Keratinocyte (primary cell): ENCODE results near the gene UNK. TPM values are rescaled to one million over a fixed set of nuclear protein-coding genes. Genes with fewer than 3 reads are reported as not detected.

Experiments
- DNase-seq: peaks from one replicate; pipeline ENCODE4 v3.0.0-alpha.2; 2011; ENCODE audit warnings: low read depth, missing footprints, low spot score
- FAIRE-seq: peaks from 2 replicates; lab custom pipeline; 2011; peaks lifted over from hg19 to GRCh38; lab: Jason Lieb, UNC
- H2AFZ ChIP-seq: 2 replicates; pipeline ENCODE4 v1.6.0; 2012; ENCODE audit warnings: low read length, control low read depth, inconsistent platforms; ENCODE audit not compliant: control insufficient read depth
- H3K27ac ChIP-seq: 2 replicates; pipeline ENCODE4 v1.5.1; 2011; ENCODE audit warnings: low read length; ENCODE audit not compliant: control insufficient read depth, insufficient read depth
- H3K27me3 ChIP-seq: 3 replicates; pipeline ENCODE4 v1.6.0; 2011; ENCODE audit warnings: low read length; ENCODE audit not compliant: control insufficient read depth, insufficient read depth; ENCODE audit errors: extremely low read depth
- H3K36me3 ChIP-seq, 2 experiments: 2 replicates in 1 of 2; 3 replicates in 1 of 2; pipeline ENCODE4 v1.5.1; 2011; ENCODE audit warnings: low read length in 2 of 2, mild to moderate bottlenecking in 1 of 2; ENCODE audit not compliant: control insufficient read depth in 2 of 2, insufficient read depth in 2 of 2; ENCODE audit errors: extremely low read depth in 1 of 2
- H3K4me1 ChIP-seq: 3 replicates; pipeline ENCODE4 v1.5.1; 2011; ENCODE audit warnings: low read length; ENCODE audit not compliant: control insufficient read depth, insufficient read depth; ENCODE audit errors: extremely low read depth
- H3K4me2 ChIP-seq: 3 replicates; pipeline ENCODE4 v1.6.0; 2011; ENCODE audit warnings: low read depth, low read length; ENCODE audit not compliant: control insufficient read depth, insufficient read depth; ENCODE audit errors: extremely low read depth
- H3K4me3 ChIP-seq, 3 experiments: fragments of 200-600 bp in 1 of 3; sonication (generic) in 1 of 3; 2 replicates in 2 of 3; 3 replicates in 1 of 3; pipeline ENCODE4 v1.5.1; 2011 to 2016; ENCODE audit warnings: low read length in 3 of 3, mild to moderate bottlenecking in 3 of 3, control low read depth in 2 of 3, inconsistent platforms in 1 of 3, low read depth in 1 of 3, mixed read lengths in 1 of 3, mixed run types in 1 of 3, moderate library complexity in 1 of 3; ENCODE audit not compliant: control insufficient read depth in 2 of 3, insufficient read depth in 2 of 3; ENCODE audit errors: extremely low read depth in 1 of 3
- H3K79me2 ChIP-seq: 2 replicates; pipeline ENCODE4 v1.6.0; 2012; ENCODE audit warnings: low read length; ENCODE audit not compliant: control insufficient read depth, insufficient read depth
- H3K9ac ChIP-seq: 3 replicates; pipeline ENCODE4 v1.6.0; 2011; ENCODE audit warnings: low read length; ENCODE audit not compliant: control insufficient read depth, insufficient read depth; ENCODE audit errors: extremely low read depth
- H3K9me1 ChIP-seq: 3 replicates; pipeline ENCODE4 v1.6.0; 2011; ENCODE audit warnings: low read length; ENCODE audit not compliant: control insufficient read depth, insufficient read depth; ENCODE audit errors: extremely low read depth
- H3K9me3 ChIP-seq: 2 replicates; pipeline ENCODE4 v1.5.1; 2012; ENCODE audit warnings: low read depth, low read length; ENCODE audit not compliant: control insufficient read depth
- H4K20me1 ChIP-seq: 3 replicates; pipeline ENCODE4 v1.6.0; 2011; ENCODE audit warnings: low read length; ENCODE audit not compliant: control insufficient read depth, insufficient read depth; ENCODE audit errors: extremely low read depth
- CTCF ChIP-seq, 3 experiments: IDR thresholded peaks in 1 of 3; conservative IDR thresholded peaks in 1 of 3; optimal IDR thresholded peaks in 1 of 3; 2 replicates in 2 of 3; 3 replicates in 1 of 3; pipeline versions ENCODE3 to v1.5.1; 2011; ENCODE audit warnings: low read length in 3 of 3, mild to moderate bottlenecking in 3 of 3, moderate library complexity in 2 of 3, control low read depth in 1 of 3, inconsistent platforms in 1 of 3; ENCODE audit not compliant: insufficient read depth in 2 of 3; ENCODE audit errors: extremely low read depth in 1 of 3
- EZH2 ChIP-seq: IDR thresholded peaks from one replicate; pipeline ENCODE4 v1.6.1; 2012; ENCODE audit warnings: inconsistent platforms, mild to moderate bottlenecking, low read length, moderate library complexity
- dilution Hi-C: fragments of 300-500 bp; cut with MboI; formaldehyde crosslinking; loops from one replicate; pipeline ENCODE4 v1.7.0; 2020; ENCODE audit warnings: low sequenced_read_pairs; ENCODE audit not compliant: extremely low pct_ligation_motif_present
- polyA plus RNA-seq, 5 experiments: library from polyadenylated mRNA; depleted of rRNA in 3 of 5; stranded (reverse) in 3 of 5; stranded (forward) in 1 of 5; unstranded in 1 of 5; fragments of >200 nt; gene quantifications; 1 replicate in 1 of 5; 2 replicates in 3 of 5; 3 replicates in 1 of 5; pipeline versions ENCODE4 v1.2.1 to v1.2.3, GENCODE V29; 2011 to 2012; ENCODE audit warnings: missing spikeins in 2 of 5, low read depth in 1 of 5, low replicate concordance in 1 of 5

The UNK gene
- polyA plus RNA-seq, 1 donor (not counting 4 experiments of a cell fraction or from before 2014, with no cell fraction given), result 13.0 TPM

- no peak overlapping the region for H3K27ac ChIP-seq
These were observed 47.3 kb upstream of the UNK start for GRCh38 chr17:75737133-75737962.

GRCh38 chr17:75738218-75738802 is 46.3 kb upstream of the UNK start:
- H3K79me2 ChIP-seq, result peaks cover 75% of the 10 kb centered on the region
- peaks cover 69 to 83% of the 10 kb centered on the region in 2 experiments for H3K36me3 ChIP-seq
- no peak for FAIRE-seq
- dilution Hi-C loops, result no loop called here
- H3K9me1 ChIP-seq, result no peaks in the 10 kb centered on the region
- DNase-seq, result no peak
- H3K4me2 ChIP-seq, result no peak overlapping the region
- no peak overlapping the region for H3K9ac ChIP-seq
- no peak overlapping the region for H3K4me3 ChIP-seq
- no peak for TF ChIP-seq CTCF (optimal IDR thresholded peaks at IDR 0.05 in 1 of 3, IDR thresholded peaks at IDR 0.05 in 1 of 3, conservative IDR thresholded peaks at IDR 0.05 in 1 of 3; ENCODE audit: extremely low read depth in 1 of 3, insufficient read depth in 2 of 3, low read length in 3 of 3)
- TF ChIP-seq EZH2, result no peak
- no peaks in the 10 kb centered on the region for H3K9me3 ChIP-seq
- no peak overlapping the region for H2AFZ ChIP-seq
- H3K4me1 ChIP-seq, result no peaks in the 10 kb centered on the region
- H3K27ac ChIP-seq, result no peak overlapping the region
- peaks cover 84% of the 10 kb centered on the region for H4K20me1 ChIP-seq
- H3K27me3 ChIP-seq, result no peaks in the 10 kb centered on the region

More at GRCh38 chr17:75737133-75737962, 47.3 kb upstream of the UNK start:
- DNase-seq (no peak), FAIRE-seq (no peak)
- Histone ChIP-seq H3K27me3 (no peaks in the 10 kb centered on the region), H3K9me3 (no peaks in the 10 kb centered on the region), H3K4me2 (no peak overlapping the region), H3K79me2 (peaks cover 74% of the 10 kb centered on the region), H2AFZ (no peak overlapping the region), H3K9ac (no peak overlapping the region), H3K4me3 (no peak overlapping the region), H3K36me3 (peaks cover 65 to 81% of the 10 kb centered on the region in 2 experiments), H3K4me1 (no peaks in the 10 kb centered on the region), H3K9me1 (no peaks in the 10 kb centered on the region), H4K20me1 (peaks cover 82% of the 10 kb centered on the region)
- dilution Hi-C loops, result no loop called here
- TF ChIP-seq EZH2, result no peak
- TF ChIP-seq CTCF (optimal IDR thresholded peaks at IDR 0.05 in 1 of 3, IDR thresholded peaks at IDR 0.05 in 1 of 3, conservative IDR thresholded peaks at IDR 0.05 in 1 of 3; ENCODE audit: extremely low read depth in 1 of 3, insufficient read depth in 2 of 3, low read length in 3 of 3), result no peak
